ENCODE measurements around the gene YIPF4.
"Not testable (repeated sequence)": the region's sequence is repeated elsewhere in the genome, so short reads cannot be mapped to it uniquely, and the experiment has no call there.

The YIPF4 gene

DNA sequence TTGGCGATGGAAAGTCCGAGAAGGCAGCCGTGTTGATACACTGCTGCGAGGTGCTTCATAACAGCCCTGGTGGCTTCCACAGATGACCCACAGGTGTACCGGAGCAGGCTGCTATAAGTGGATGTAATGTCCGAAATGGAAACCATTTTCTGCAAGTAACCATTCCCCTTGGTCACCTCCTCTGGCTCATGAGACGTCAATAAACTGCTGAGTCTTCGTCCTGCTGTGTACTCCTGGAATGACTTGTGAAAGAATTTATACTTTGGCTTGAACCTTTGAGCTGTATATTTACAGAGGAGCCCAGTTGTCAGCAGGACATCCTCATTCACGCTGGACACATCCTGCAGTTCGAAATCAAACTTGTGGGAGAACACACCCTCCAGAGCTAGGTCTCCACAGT lies 27.4 kb upstream of the YIPF4 start:
- WGBS, 2 experiments (ENCODE audit: insufficient coverage in 2 of 2): 87 to 98% methylated on average over 5 to 6 of the region's 10 CpGs
- Histone ChIP-seq H3K36me3 (ENCODE audit: control insufficient read depth, insufficient read depth, low read length) (no peaks in the 10 kb centered on the region), H3K4me1 (ENCODE audit: control insufficient read depth, insufficient read depth, low read length, poor library complexity, severe bottlenecking) (no peaks in the 10 kb centered on the region)

GRCh38 chr2:32258242-32258641 lies 19.5 kb upstream of the YIPF4 start:
- H3K27ac ChIP-seq (ENCODE audit: low read depth, low read length, severe bottlenecking): no peak overlapping the region
- H3K4me1 ChIP-seq (ENCODE audit: control insufficient read depth, insufficient read depth, low read length, poor library complexity, severe bottlenecking): no peaks in the 10 kb centered on the region
- no peaks in the 10 kb centered on the region for H3K36me3 ChIP-seq (ENCODE audit: control insufficient read depth, insufficient read depth, low read length)
- WGBS, 2 experiments (ENCODE audit: insufficient coverage in 2 of 2): 80 to 88% methylated on average over 8 to 9 of the region's 13 CpGs
- H3K4me3 ChIP-seq (ENCODE audit: extremely low read depth, insufficient read depth, low read length, poor library complexity, severe bottlenecking): no peak overlapping the region
- H3K9me3 ChIP-seq (ENCODE audit: control insufficient read depth, low read length): no peaks in the 10 kb centered on the region

More for the DNA sequence above, 27.4 kb upstream of the YIPF4 start:
- no peak overlapping the region for H3K4me3 ChIP-seq (ENCODE audit: extremely low read depth, insufficient read depth, low read length, poor library complexity, severe bottlenecking)
- H3K27ac ChIP-seq (ENCODE audit: low read depth, low read length, severe bottlenecking): no peak overlapping the region
- H3K9me3 ChIP-seq (ENCODE audit: control insufficient read depth, low read length): no peaks in the 10 kb centered on the region

GRCh38 chr2:32260376-32260775 lies 17.3 kb upstream of the YIPF4 start:
- Histone ChIP-seq H3K9me3 (ENCODE audit: control insufficient read depth, low read length) (no peaks in the 10 kb centered on the region), H3K36me3 (ENCODE audit: control insufficient read depth, insufficient read depth, low read length) (no peaks in the 10 kb centered on the region), H3K4me1 (ENCODE audit: control insufficient read depth, insufficient read depth, low read length, poor library complexity, severe bottlenecking) (no peaks in the 10 kb centered on the region), H3K27ac (ENCODE audit: low read depth, low read length, severe bottlenecking) (no peak overlapping the region), H3K4me3 (ENCODE audit: extremely low read depth, insufficient read depth, low read length, poor library complexity, severe bottlenecking) (no peak overlapping the region)
- 74 to 95% methylated on average over 2 of the region's 2 CpGs for WGBS, 2 experiments (ENCODE audit: insufficient coverage in 2 of 2)

GRCh38 chr2:32262105-32262504 lies 15.6 kb upstream of the YIPF4 start:
- 86% methylated on average over 1 of the region's 3 CpGs; no CpG with 5 or more reads in 1 of the 2 experiments for WGBS, 2 experiments (ENCODE audit: insufficient coverage in 2 of 2)
- H3K4me3 ChIP-seq (ENCODE audit: extremely low read depth, insufficient read depth, low read length, poor library complexity, severe bottlenecking): no peak overlapping the region
- H3K36me3 ChIP-seq (ENCODE audit: control insufficient read depth, insufficient read depth, low read length): no peaks in the 10 kb centered on the region

DNA sequence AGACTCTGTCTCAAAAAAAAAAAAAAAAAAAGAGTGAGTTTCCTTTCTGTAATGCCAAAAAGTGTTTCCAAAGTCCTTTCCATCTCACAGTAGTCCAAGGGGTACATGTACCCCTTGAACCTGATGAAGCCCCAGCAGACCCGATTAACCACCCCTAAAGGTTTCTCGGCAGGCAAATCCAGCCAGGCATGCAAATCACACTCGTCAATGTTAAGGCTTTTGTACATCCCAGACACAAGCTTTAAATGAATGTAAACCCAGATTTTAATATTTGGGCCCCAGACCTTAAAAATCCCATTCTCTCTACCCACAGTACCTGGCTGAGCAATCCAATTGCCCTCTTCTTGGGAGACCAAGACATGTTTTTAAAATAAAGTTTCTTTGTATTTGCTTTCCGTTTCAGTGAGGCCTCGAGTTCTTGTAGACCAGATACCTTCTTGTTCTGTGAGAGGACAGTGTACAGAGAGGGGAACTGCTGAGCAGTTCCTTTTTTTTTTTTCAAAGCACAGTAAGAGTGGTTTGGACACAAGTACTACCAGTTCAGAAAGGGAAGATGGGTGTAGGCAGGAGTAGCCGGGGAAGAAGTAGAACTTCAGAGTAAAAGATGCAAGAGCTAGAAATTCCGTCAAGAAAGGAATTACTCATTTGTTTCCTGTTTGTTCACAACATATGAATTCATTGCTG lies 13.1 kb upstream of the YIPF4 start, which contains the start of gene NLRC4:
Gene NLRC4, minus strand, starts transcription at position 465 of the 684 bp plus-strand sequence. CDS start 8,111 bp downstream, outside the sequence.
- H3K4me3 ChIP-seq (ENCODE audit: extremely low read depth, insufficient read depth, low read length, poor library complexity, severe bottlenecking): no peak within 1 kb of the TSS
- H3K36me3 ChIP-seq (ENCODE audit: control insufficient read depth, insufficient read depth, low read length): no peaks in the 10 kb centered on the region
- no peak within 1 kb of the TSS for H3K27ac ChIP-seq (ENCODE audit: low read depth, low read length, severe bottlenecking)
- H3K9me3 ChIP-seq (ENCODE audit: control insufficient read depth, low read length): no peaks in the 10 kb centered on the region
- H3K4me1 ChIP-seq (ENCODE audit: control insufficient read depth, insufficient read depth, low read length, poor library complexity, severe bottlenecking): no peaks in the 10 kb centered on the region
- WGBS, 2 experiments (ENCODE audit: insufficient coverage in 2 of 2): 84 to 89% methylated on average over 4 to 7 of the region's 7 CpGs

More at GRCh38 chr2:32262105-32262504, 15.6 kb upstream of the YIPF4 start:
- H3K27ac ChIP-seq (ENCODE audit: low read depth, low read length, severe bottlenecking): no peak overlapping the region
- H3K9me3 ChIP-seq (ENCODE audit: control insufficient read depth, low read length): no peaks in the 10 kb centered on the region
- no peaks in the 10 kb centered on the region for H3K4me1 ChIP-seq (ENCODE audit: control insufficient read depth, insufficient read depth, low read length, poor library complexity, severe bottlenecking)

GRCh38 chr2:32271063-32271462 lies 6.6 kb upstream of the YIPF4 start:
- Histone ChIP-seq H3K27ac (ENCODE audit: low read depth, low read length, severe bottlenecking) (no peak overlapping the region), H3K36me3 (ENCODE audit: control insufficient read depth, insufficient read depth, low read length) (no peaks in the 10 kb centered on the region), H3K4me1 (ENCODE audit: control insufficient read depth, insufficient read depth, low read length, poor library complexity, severe bottlenecking) (no peaks in the 10 kb centered on the region), H3K9me3 (ENCODE audit: control insufficient read depth, low read length) (no peaks in the 10 kb centered on the region), H3K4me3 (ENCODE audit: extremely low read depth, insufficient read depth, low read length, poor library complexity, severe bottlenecking) (no peak overlapping the region)
- WGBS, 2 experiments (ENCODE audit: insufficient coverage in 2 of 2): no CpG with 5 or more reads among the region's 2 CpGs

DNA sequence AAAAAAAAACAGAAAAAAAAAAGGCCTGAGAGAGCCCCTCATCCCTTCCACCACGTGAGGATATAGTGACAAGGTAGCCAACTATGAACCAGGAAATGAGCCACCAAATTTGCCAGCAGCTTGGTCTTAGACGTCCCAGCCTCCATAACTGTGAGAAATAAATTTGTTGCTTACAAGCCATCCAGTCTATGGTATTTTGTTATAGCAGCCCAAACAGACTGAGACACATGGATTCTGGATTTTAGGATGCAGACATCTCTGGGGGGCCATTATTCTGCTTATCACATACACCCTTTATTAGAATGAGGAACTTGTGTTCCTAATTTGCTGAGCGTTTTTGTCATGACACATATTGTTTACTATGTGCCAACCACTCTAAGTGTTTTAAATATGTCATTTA lies 5.4 kb upstream of the YIPF4 start:
- Histone ChIP-seq H3K36me3 (ENCODE audit: control insufficient read depth, insufficient read depth, low read length) (no peaks in the 10 kb centered on the region), H3K4me3 (ENCODE audit: extremely low read depth, insufficient read depth, low read length, poor library complexity, severe bottlenecking) (no peak overlapping the region), H3K27ac (ENCODE audit: low read depth, low read length, severe bottlenecking) (no peak overlapping the region), H3K4me1 (ENCODE audit: control insufficient read depth, insufficient read depth, low read length, poor library complexity, severe bottlenecking) (no peaks in the 10 kb centered on the region), H3K9me3 (ENCODE audit: control insufficient read depth, low read length) (no peaks in the 10 kb centered on the region)
- WGBS, 2 experiments (ENCODE audit: insufficient coverage in 2 of 2): 33 to 60% methylated on average over 1 of the region's 3 CpGs

DNA sequence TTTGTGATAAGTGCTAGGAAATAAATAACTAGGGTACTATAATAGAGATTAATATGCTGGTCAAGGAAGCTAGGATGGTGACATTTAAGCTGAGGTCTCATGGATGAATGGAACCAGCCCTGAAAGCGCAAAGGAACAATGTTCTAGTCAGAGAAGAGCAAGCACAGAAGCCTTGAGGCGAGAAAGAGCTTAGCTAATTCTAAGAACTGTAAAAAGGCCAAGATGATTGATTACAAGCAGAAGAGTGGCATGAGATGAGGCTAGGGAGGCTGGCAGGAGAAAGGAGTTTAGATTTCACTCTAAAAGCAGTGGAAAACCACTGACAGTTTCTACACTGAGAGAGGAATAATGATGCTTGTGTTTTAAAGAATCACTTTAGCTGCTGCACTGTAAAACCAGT lies 3.4 kb upstream of the YIPF4 start:
- Histone ChIP-seq H3K4me1 (ENCODE audit: control insufficient read depth, insufficient read depth, low read length, poor library complexity, severe bottlenecking) (no peaks in the 10 kb centered on the region), H3K27ac (ENCODE audit: low read depth, low read length, severe bottlenecking) (no peak overlapping the region), H3K4me3 (ENCODE audit: extremely low read depth, insufficient read depth, low read length, poor library complexity, severe bottlenecking) (no peak overlapping the region), H3K9me3 (ENCODE audit: control insufficient read depth, low read length) (no peaks in the 10 kb centered on the region), H3K36me3 (ENCODE audit: control insufficient read depth, insufficient read depth, low read length) (no peaks in the 10 kb centered on the region)
- WGBS, 2 experiments (ENCODE audit: insufficient coverage in 2 of 2): 70 to 86% methylated on average over 2 of the region's 2 CpGs

GRCh38 chr2:32275790-32276189 lies 1.9 kb upstream of the YIPF4 start:
- not testable (repeated sequence) for H3K27ac ChIP-seq (ENCODE audit: low read depth, low read length, severe bottlenecking); H3K4me3 ChIP-seq (ENCODE audit: extremely low read depth, insufficient read depth, low read length, poor library complexity, severe bottlenecking); H3K36me3 ChIP-seq (ENCODE audit: control insufficient read depth, insufficient read depth, low read length); H3K4me1 ChIP-seq (ENCODE audit: control insufficient read depth, insufficient read depth, low read length, poor library complexity, severe bottlenecking); H3K9me3 ChIP-seq (ENCODE audit: control insufficient read depth, low read length)
- 90% methylated on average over 3 of the region's 7 CpGs; no CpG with 5 or more reads in 1 of the 2 experiments for WGBS, 2 experiments (ENCODE audit: insufficient coverage in 2 of 2)

GRCh38 chr2:32277363-32277673 lies 386 bp upstream of the YIPF4 start:
- Histone ChIP-seq H3K9me3 (ENCODE audit: control insufficient read depth, low read length) (no peaks in the 10 kb centered on the region), H3K27ac (ENCODE audit: low read depth, low read length, severe bottlenecking) (peak overlapping the region; percentile 85), H3K36me3 (ENCODE audit: control insufficient read depth, insufficient read depth, low read length) (peaks cover 20% of the 10 kb centered on the region), H3K4me3 (ENCODE audit: extremely low read depth, insufficient read depth, low read length, poor library complexity, severe bottlenecking) (peak overlapping the region; percentile 84), H3K4me1 (ENCODE audit: control insufficient read depth, insufficient read depth, low read length, poor library complexity, severe bottlenecking) (no peaks in the 10 kb centered on the region)
- WGBS, 2 experiments (ENCODE audit: insufficient coverage in 2 of 2): 91 to 92% methylated on average over 3 to 4 of the region's 5 CpGs

DNA sequence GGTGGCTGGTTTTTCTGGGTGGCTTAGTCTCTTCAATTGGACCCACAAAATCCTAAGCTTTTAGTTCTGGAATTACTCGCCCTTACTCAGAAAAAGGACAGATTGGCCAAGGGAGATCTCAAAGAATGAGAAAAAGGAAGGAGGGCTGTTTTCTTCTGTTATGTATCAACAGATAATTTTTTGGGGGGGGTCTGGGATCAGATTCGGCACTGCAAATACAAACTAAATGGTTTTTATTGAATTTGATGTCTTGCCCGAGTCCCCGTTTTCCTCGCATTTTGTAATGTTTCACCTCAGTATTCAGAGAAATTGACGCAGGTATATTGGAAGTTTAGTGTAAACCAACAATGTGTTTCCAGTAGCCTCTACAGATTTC lies 762 bp downstream of the YIPF4 start:
- 79% methylated on average over 4 of the region's 6 CpGs; no CpG with 5 or more reads in 1 of the 2 experiments for WGBS, 2 experiments (ENCODE audit: insufficient coverage in 2 of 2)
- Histone ChIP-seq H3K36me3 (ENCODE audit: control insufficient read depth, insufficient read depth, low read length) (peaks cover 21% of the 10 kb centered on the region), H3K4me3 (ENCODE audit: extremely low read depth, insufficient read depth, low read length, poor library complexity, severe bottlenecking) (peak overlapping the region; percentile 84), H3K9me3 (ENCODE audit: control insufficient read depth, low read length) (no peaks in the 10 kb centered on the region), H3K27ac (ENCODE audit: low read depth, low read length, severe bottlenecking) (peak overlapping the region; percentile 85), H3K4me1 (ENCODE audit: control insufficient read depth, insufficient read depth, low read length, poor library complexity, severe bottlenecking) (no peaks in the 10 kb centered on the region)

All from mesodermal cell (in vitro differentiated cells).